Brain microvascular endothelial cell (primary cell): Measurements from ENCODE around the gene SIGLEC1.

Experiments
- DNase-seq: peaks from one replicate; pipeline ENCODE4 v3.0.0-alpha.2; 2020
- H3K27ac ChIP-seq: fragments of 250-450 bp; sonication (Bioruptor Pico); 2 replicates; pipeline ENCODE4 v1.5.1; 2020; ENCODE audit warnings: mild to moderate bottlenecking, moderate library complexity
- H3K27me3 ChIP-seq: fragments of 250-450 bp; sonication (Bioruptor Pico); replicated peaks from 2 replicates; pipeline ENCODE4 v1.5.1; 2020; ENCODE audit warnings: mild to moderate bottlenecking
- H3K36me3 ChIP-seq: fragments of 250-450 bp; sonication (Bioruptor Pico); replicated peaks from 2 replicates; pipeline ENCODE4 v1.5.1; 2020; ENCODE audit warnings: mild to moderate bottlenecking
- H3K4me3 ChIP-seq: 2 replicates; pipeline ENCODE4 v1.5.1; 2011; ENCODE audit warnings: low read depth, mild to moderate bottlenecking, control low read depth, low read length, moderate library complexity
- CTCF ChIP-seq: IDR thresholded peaks from 2 replicates; pipeline ENCODE4 v1.5.1; 2011; ENCODE audit warnings: low read depth, mild to moderate bottlenecking, moderate library complexity, low read length, control low read depth, inconsistent platforms; ENCODE audit errors: missing control alignments
- in situ Hi-C: cut with HindIII; loops from 2 replicates; pipeline ENCODE4 v1.10.0; 2017; ENCODE audit warnings: low sequenced_read_pairs, low pct_ligation_motif_present

The SIGLEC1 gene

GRCh38 chr20:3728354-3728753, 16.0 kb upstream of the SIGLEC1 start:
- Histone ChIP-seq H3K27ac (no peak overlapping the region), H3K27me3 (peaks cover 23% of the 10 kb centered on the region), H3K4me3 (no peak overlapping the region), H3K36me3 (no peaks in the 10 kb centered on the region)
- TF ChIP-seq CTCF, result no peak
- in situ Hi-C loops, result no loop called here
- no peak for DNase-seq

- in situ Hi-C loops, result no loop called here
- Histone ChIP-seq H3K4me3 (no peak overlapping the region), H3K27me3 (peaks cover 20% of the 10 kb centered on the region), H3K27ac (no peak overlapping the region), H3K36me3 (no peaks in the 10 kb centered on the region)
- no peak for DNase-seq
- no peak for TF ChIP-seq CTCF
These were observed 15.1 kb upstream of the SIGLEC1 start for GRCh38 chr20:3727401-3728021.

GRCh38 chr20:3724356-3724755, 12.0 kb upstream of the SIGLEC1 start:
- Histone ChIP-seq H3K27me3 (peaks cover 14% of the 10 kb centered on the region), H3K36me3 (no peaks in the 10 kb centered on the region), H3K4me3 (no peak overlapping the region), H3K27ac (no peak overlapping the region)
- no peak for DNase-seq
- no peak for TF ChIP-seq CTCF
- in situ Hi-C loops, result no loop called here

- no peak for TF ChIP-seq CTCF
- no peak overlapping the region for H3K27ac ChIP-seq
- in situ Hi-C loops, result no loop called here
These were observed 10.9 kb upstream of the SIGLEC1 start for GRCh38 chr20:3723284-3723683.

GRCh38 chr20:3721912-3722311, 9.5 kb upstream of the SIGLEC1 start:
- Histone ChIP-seq H3K36me3 (no peaks in the 10 kb centered on the region), H3K27me3 (peaks cover 3% of the 10 kb centered on the region), H3K27ac (no peak overlapping the region), H3K4me3 (no peak overlapping the region)
- no peak for TF ChIP-seq CTCF
- in situ Hi-C loops, result no loop called here
- DNase-seq, result no peak

More at GRCh38 chr20:3723284-3723683, 10.9 kb upstream of the SIGLEC1 start:
- Histone ChIP-seq H3K4me3 (no peak overlapping the region), H3K27me3 (peaks cover 12% of the 10 kb centered on the region), H3K36me3 (no peaks in the 10 kb centered on the region)
- no peak for DNase-seq

GRCh38 chr20:3720626-3721025, 8.2 kb upstream of the SIGLEC1 start:
- in situ Hi-C loops, result no loop called here
- no peak for DNase-seq
- TF ChIP-seq CTCF, result no peak
- Histone ChIP-seq H3K27me3 (no peaks in the 10 kb centered on the region), H3K36me3 (no peaks in the 10 kb centered on the region), H3K27ac (no peak overlapping the region), H3K4me3 (no peak overlapping the region)
